ENCODE data around the gene PEAK1.
A peak's percentile ranks its signal among the peaks of the same experiment; 100 is the strongest.

Gene PEAK1

DNA sequence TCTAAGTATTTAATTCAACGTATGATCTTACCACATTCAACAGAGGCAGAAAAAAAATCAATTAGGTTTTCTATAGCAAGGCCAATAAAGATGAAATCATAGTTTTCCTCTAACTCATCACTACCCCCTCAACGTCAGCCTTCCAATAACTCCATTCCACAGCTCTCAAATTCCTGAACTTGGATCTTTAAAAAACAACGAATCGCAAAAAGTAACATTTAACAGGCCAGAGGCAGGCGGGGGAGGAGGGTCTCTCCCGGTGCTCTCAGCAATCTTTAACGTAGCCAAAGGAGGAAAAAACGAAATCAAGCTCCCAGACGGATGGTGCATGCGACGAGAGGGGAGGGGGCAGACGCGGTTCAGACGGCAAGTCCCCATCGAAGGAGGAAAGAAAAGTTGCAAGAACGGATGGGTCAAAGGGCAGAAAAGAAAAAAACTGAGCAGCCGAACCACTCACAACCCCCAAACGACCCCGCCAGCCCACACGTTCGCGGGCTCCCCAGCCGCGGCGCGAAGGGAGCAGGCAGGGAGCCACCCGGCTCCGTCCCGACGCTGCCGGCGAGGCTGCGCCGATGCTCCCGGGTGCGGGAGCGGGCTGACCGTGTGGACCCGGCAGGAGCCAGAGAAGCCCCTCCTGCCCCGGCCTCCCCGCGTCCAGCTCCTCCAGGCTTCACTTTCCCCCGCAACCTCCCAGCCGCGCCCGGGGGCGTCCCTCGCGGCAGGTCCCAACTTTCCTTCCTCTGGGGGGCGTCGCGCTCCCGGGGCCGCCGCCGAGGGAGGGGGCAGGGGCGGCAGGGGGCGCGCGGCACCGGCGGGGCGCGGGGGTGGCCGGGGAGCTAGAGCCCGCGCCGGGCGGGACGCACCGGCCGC is 703 bp downstream of the PEAK1 start:
- Histone ChIP-seq H3K36me3 (ENCODE audit: control insufficient read depth, insufficient read depth, low read length) (no peaks in the 10 kb centered on the region), H2BK15ac (replicated peaks; ENCODE audit: low read depth) (no peak overlapping the region), H3K79me2 (ENCODE audit: control insufficient read depth, insufficient read depth, low read length) (peaks cover 23% of the 10 kb centered on the region), H2BK120ac (ENCODE audit: low read depth, low read length) (no peak overlapping the region), H3K27ac (ENCODE audit: low read depth, low read length) (peak overlapping the region; percentile 39), H4K8ac (ENCODE audit: low read depth, low read length) (no peak overlapping the region), H3K4me3 (ENCODE audit: low read length) (peak overlapping the region; percentile 65), H4K5ac (ENCODE audit: low read length) (no peak overlapping the region), H2BK5ac (ENCODE audit: low read length) (no peak overlapping the region), H3K18ac (ENCODE audit: low read length) (peak overlapping the region; percentile 69), H3K27me3 (ENCODE audit: insufficient read depth, low read length, poor library complexity) (no peaks in the 10 kb centered on the region), H3K4ac (ENCODE audit: low read depth, low read length) (no peak overlapping the region), H3K79me1 (ENCODE audit: low read length) (peaks cover 13% of the 10 kb centered on the region), H3K9ac (ENCODE audit: low read length) (peak overlapping the region; percentile 83), H3K4me2 (ENCODE audit: low read length) (peak overlapping the region; percentile 80), H2AK5ac (ENCODE audit: low read length) (no peak overlapping the region), H3K23ac (ENCODE audit: low read length) (no peak overlapping the region), H3K56ac (ENCODE audit: low read length) (peak overlapping the region; percentile 95), H3K4me1 (ENCODE audit: control insufficient read depth, low read depth, low read length) (peaks cover 4% of the 10 kb centered on the region)
- peak; percentile 63 for DNase-seq
- no CpG with 5 or more reads among the region's 72 CpGs for WGBS (ENCODE audit: extremely low coverage, insufficient coverage, low lambda C conversion rate)

DNA sequence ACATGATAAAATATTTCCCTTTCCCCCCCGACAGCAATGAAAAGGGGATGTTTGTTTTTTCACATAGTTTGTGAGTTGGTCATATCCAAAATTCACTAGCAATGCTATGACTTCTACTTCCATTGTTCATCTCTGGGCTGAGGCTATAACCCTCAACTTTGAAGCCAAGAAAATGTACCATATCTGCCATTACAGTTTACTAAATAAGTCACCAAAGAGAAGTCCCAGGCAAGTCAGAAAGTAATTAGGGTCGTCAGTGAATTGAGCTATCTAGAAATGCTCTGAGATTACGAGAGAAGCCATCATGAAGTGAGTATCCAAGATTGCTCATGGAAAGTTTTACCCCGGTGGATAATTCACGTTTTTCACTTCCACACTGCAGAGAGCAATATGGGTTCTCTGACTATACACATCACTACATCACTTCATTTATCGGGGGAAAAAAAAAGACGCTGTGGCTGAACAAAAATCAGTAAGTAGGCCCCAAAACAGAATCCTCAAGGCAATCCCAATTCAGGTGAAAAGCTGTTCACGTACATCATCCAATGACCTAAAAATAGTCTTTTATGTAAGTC is 1.4 kb downstream of the PEAK1 start:
- Histone ChIP-seq H3K79me2 (ENCODE audit: control insufficient read depth, insufficient read depth, low read length) (peaks cover 25% of the 10 kb centered on the region), H3K18ac (ENCODE audit: low read length) (no peak overlapping the region), H2BK120ac (ENCODE audit: low read depth, low read length) (no peak overlapping the region), H3K36me3 (ENCODE audit: control insufficient read depth, insufficient read depth, low read length) (no peaks in the 10 kb centered on the region), H3K27ac (ENCODE audit: low read depth, low read length) (no peak overlapping the region), H2AK5ac (ENCODE audit: low read length) (peak overlapping the region; percentile 20), H4K8ac (ENCODE audit: low read depth, low read length) (no peak overlapping the region), H4K5ac (ENCODE audit: low read length) (no peak overlapping the region), H3K56ac (ENCODE audit: low read length) (peak overlapping the region; percentile 38), H3K9ac (ENCODE audit: low read length) (peak overlapping the region; percentile 83), H3K4me1 (ENCODE audit: control insufficient read depth, low read depth, low read length) (peaks cover 4% of the 10 kb centered on the region), H3K4me3 (ENCODE audit: low read length) (no peak overlapping the region), H3K27me3 (ENCODE audit: insufficient read depth, low read length, poor library complexity) (no peaks in the 10 kb centered on the region), H3K23ac (ENCODE audit: low read length) (no peak overlapping the region), H2BK15ac (replicated peaks; ENCODE audit: low read depth) (no peak overlapping the region), H2BK5ac (ENCODE audit: low read length) (no peak overlapping the region), H3K4ac (ENCODE audit: low read depth, low read length) (peak overlapping the region; percentile 11), H3K4me2 (ENCODE audit: low read length) (peak overlapping the region; percentile 80), H3K79me1 (ENCODE audit: low read length) (peaks cover 12% of the 10 kb centered on the region)
- WGBS (ENCODE audit: extremely low coverage, insufficient coverage, low lambda C conversion rate) = no CpG with 5 or more reads among the region's 8 CpGs
- DNase-seq = no peak

DNA sequence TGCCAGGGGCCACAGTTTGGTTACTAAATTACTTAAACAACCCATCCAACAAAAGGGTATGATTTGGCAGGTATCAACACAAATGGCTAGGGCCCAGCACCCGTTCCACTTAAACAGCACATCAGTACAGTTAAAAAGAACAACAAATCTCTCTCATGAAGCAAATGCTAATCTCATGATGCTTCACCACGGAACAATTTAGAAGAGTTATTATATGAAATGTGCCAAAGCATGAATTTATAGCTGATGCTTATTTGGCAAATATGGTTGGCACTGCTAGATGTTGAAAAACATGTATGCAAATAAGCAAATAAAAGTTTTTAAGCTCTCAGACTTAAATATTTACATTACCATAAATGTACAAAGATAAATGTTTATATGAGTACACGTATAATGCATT is 2.3 kb downstream of the PEAK1 start:
- Histone ChIP-seq H3K27me3 (ENCODE audit: insufficient read depth, low read length, poor library complexity) (no peaks in the 10 kb centered on the region), H3K79me2 (ENCODE audit: control insufficient read depth, insufficient read depth, low read length) (peaks cover 25% of the 10 kb centered on the region), H2BK15ac (replicated peaks; ENCODE audit: low read depth) (no peak overlapping the region), H3K9ac (ENCODE audit: low read length) (no peak overlapping the region), H2BK5ac (ENCODE audit: low read length) (no peak overlapping the region), H3K4me3 (ENCODE audit: low read length) (no peak overlapping the region), H3K4me1 (ENCODE audit: control insufficient read depth, low read depth, low read length) (peaks cover 4% of the 10 kb centered on the region), H3K27ac (ENCODE audit: low read depth, low read length) (no peak overlapping the region), H2BK120ac (ENCODE audit: low read depth, low read length) (no peak overlapping the region), H3K4me2 (ENCODE audit: low read length) (no peak overlapping the region), H2AK5ac (ENCODE audit: low read length) (no peak overlapping the region), H4K8ac (ENCODE audit: low read depth, low read length) (no peak overlapping the region), H3K56ac (ENCODE audit: low read length) (no peak overlapping the region), H3K79me1 (ENCODE audit: low read length) (peaks cover 14% of the 10 kb centered on the region), H4K5ac (ENCODE audit: low read length) (no peak overlapping the region), H3K18ac (ENCODE audit: low read length) (no peak overlapping the region), H3K23ac (ENCODE audit: low read length) (no peak overlapping the region), H3K36me3 (ENCODE audit: control insufficient read depth, insufficient read depth, low read length) (no peaks in the 10 kb centered on the region), H3K4ac (ENCODE audit: low read depth, low read length) (no peak overlapping the region)
- no CpG with 5 or more reads among the region's 3 CpGs for WGBS (ENCODE audit: extremely low coverage, insufficient coverage, low lambda C conversion rate)
- DNase-seq = no peak

- Histone ChIP-seq H3K56ac (ENCODE audit: low read length) (no peak overlapping the region), H2BK15ac (replicated peaks; ENCODE audit: low read depth) (no peak overlapping the region), H3K4me1 (ENCODE audit: control insufficient read depth, low read depth, low read length) (peaks cover 4% of the 10 kb centered on the region), H3K27ac (ENCODE audit: low read depth, low read length) (no peak overlapping the region), H2AK5ac (ENCODE audit: low read length) (no peak overlapping the region), H4K5ac (ENCODE audit: low read length) (no peak overlapping the region), H3K23ac (ENCODE audit: low read length) (no peak overlapping the region), H3K18ac (ENCODE audit: low read length) (no peak overlapping the region), H3K36me3 (ENCODE audit: control insufficient read depth, insufficient read depth, low read length) (no peaks in the 10 kb centered on the region), H3K79me2 (ENCODE audit: control insufficient read depth, insufficient read depth, low read length) (peaks cover 27% of the 10 kb centered on the region), H3K4ac (ENCODE audit: low read depth, low read length) (no peak overlapping the region), H3K9ac (ENCODE audit: low read length) (no peak overlapping the region), H3K79me1 (ENCODE audit: low read length) (peaks cover 14% of the 10 kb centered on the region), H3K4me2 (ENCODE audit: low read length) (no peak overlapping the region), H4K8ac (ENCODE audit: low read depth, low read length) (no peak overlapping the region), H3K27me3 (ENCODE audit: insufficient read depth, low read length, poor library complexity) (no peaks in the 10 kb centered on the region), H2BK120ac (ENCODE audit: low read depth, low read length) (no peak overlapping the region), H2BK5ac (ENCODE audit: low read length) (no peak overlapping the region), H3K4me3 (ENCODE audit: low read length) (no peak overlapping the region)
- peak; percentile 52 for DNase-seq
- WGBS (ENCODE audit: extremely low coverage, insufficient coverage, low lambda C conversion rate) = no CpG with 5 or more reads among the region's 1 CpG
These were observed 3.0 kb downstream of the PEAK1 start for GRCh38 chr15:77416954-77417353.

GRCh38 chr15:77416148-77416455 is 3.8 kb downstream of the PEAK1 start:
- Histone ChIP-seq H4K8ac (ENCODE audit: low read depth, low read length) (no peak overlapping the region), H3K9ac (ENCODE audit: low read length) (no peak overlapping the region), H3K79me2 (ENCODE audit: control insufficient read depth, insufficient read depth, low read length) (peaks cover 24% of the 10 kb centered on the region), H3K23ac (ENCODE audit: low read length) (no peak overlapping the region), H4K5ac (ENCODE audit: low read length) (no peak overlapping the region), H3K4me2 (ENCODE audit: low read length) (no peak overlapping the region), H3K18ac (ENCODE audit: low read length) (no peak overlapping the region), H3K36me3 (ENCODE audit: control insufficient read depth, insufficient read depth, low read length) (no peaks in the 10 kb centered on the region), H3K27me3 (ENCODE audit: insufficient read depth, low read length, poor library complexity) (no peaks in the 10 kb centered on the region), H2AK5ac (ENCODE audit: low read length) (no peak overlapping the region), H2BK120ac (ENCODE audit: low read depth, low read length) (no peak overlapping the region), H2BK15ac (replicated peaks; ENCODE audit: low read depth) (no peak overlapping the region), H3K4me3 (ENCODE audit: low read length) (no peak overlapping the region), H3K56ac (ENCODE audit: low read length) (no peak overlapping the region), H3K4ac (ENCODE audit: low read depth, low read length) (no peak overlapping the region), H3K27ac (ENCODE audit: low read depth, low read length) (no peak overlapping the region), H2BK5ac (ENCODE audit: low read length) (no peak overlapping the region), H3K79me1 (ENCODE audit: low read length) (peaks cover 14% of the 10 kb centered on the region), H3K4me1 (ENCODE audit: control insufficient read depth, low read depth, low read length) (peaks cover 4% of the 10 kb centered on the region)
- no peak for DNase-seq
- WGBS (ENCODE audit: extremely low coverage, insufficient coverage, low lambda C conversion rate) = 100% methylated on average over 1 of the region's 2 CpGs

All from mesendoderm (in vitro differentiated cells).